HepG2 (cell line): Measurements from ENCODE around the gene EIF2AK2. TPM values are rescaled to one million over a fixed set of nuclear protein-coding genes. Genes with fewer than 3 reads are reported as not detected.

Experiments
- ATAC-seq: fragments of 200-7000 bp; cut with Tn5 transposase; 3 replicates; pipeline ENCODE4 v1.9.1; 2020; ENCODE audit warnings: mild to moderate bottlenecking, moderate library complexity
- BruUV-seq: library from RNA; stranded (reverse); fragments of 400-500 nt; replicated peaks from 2 replicates; lab custom pipeline; 2021; lab: Mats Ljungman, UMichigan
- CTCF ChIA-PET: fragments of 300-600 bp; formaldehyde crosslinking; extraction: SDS; loops from one replicate; lab custom pipeline; 2021; ENCODE audit warnings: low total read pairs, inconsistent platforms, low intra/inter-chr PET ratio; lab: Yijun Ruan, JAX
- POLR2A ChIA-PET: fragments of 350-600 bp; sonication (Branson Sonifier 250); formaldehyde crosslinking; loops from one replicate; lab custom pipeline; 2020; ENCODE audit warnings: antibody characterized with exemption, inconsistent platforms; lab: Yijun Ruan, JAX
- DNase-seq: peaks from one replicate; pipeline ENCODE4 v3.0.0-alpha.2; 2015; ENCODE audit warnings: low spot score
- FAIRE-seq: peaks from 3 replicates; lab custom pipeline; 2011; peaks lifted over from hg19 to GRCh38; lab: Jason Lieb, UNC
- H2AFZ ChIP-seq: one replicate; pipeline ENCODE4 v1.6.1; 2011; ENCODE audit warnings: low read length, inconsistent platforms
- H3K27ac ChIP-seq: fragments of 300-600 bp; 3 replicates; pipeline ENCODE4 v1.8.0; 2011; ENCODE audit warnings: mixed run types, mild to moderate bottlenecking, mixed read lengths, low read length, inconsistent platforms; ENCODE audit not compliant: insufficient read depth; ENCODE audit errors: extremely low read length
- H3K27me3 ChIP-seq, 2 experiments: fragments of 200-600 bp in 1 of 2; 2 replicates in 1 of 2; 3 replicates in 1 of 2; pipeline versions ENCODE4 v1.6.0 to v1.8.0; 2011; ENCODE audit warnings: low read length in 2 of 2, mild to moderate bottlenecking in 2 of 2, moderate library complexity in 2 of 2, inconsistent platforms in 1 of 2; ENCODE audit not compliant: insufficient read depth in 2 of 2, control insufficient read depth in 1 of 2
- H3K36me3 ChIP-seq, 2 experiments: fragments of 200-600 bp in 1 of 2; replicated peaks in 1 of 2; 2 replicates in 1 of 2; 3 replicates in 1 of 2; pipeline versions ENCODE4 v1.5.1 to v1.8.0; 2011; ENCODE audit warnings: low read length in 2 of 2, inconsistent platforms in 1 of 2; ENCODE audit not compliant: insufficient read depth in 2 of 2, control insufficient read depth in 1 of 2
- H3K4me1 ChIP-seq: 2 replicates; pipeline ENCODE4 v1.5.1; 2012; ENCODE audit warnings: low read length, inconsistent platforms; ENCODE audit not compliant: insufficient read depth
- H3K4me2 ChIP-seq: 2 replicates; pipeline ENCODE4 v1.6.0; 2011; ENCODE audit warnings: low read depth, low read length, inconsistent platforms
- H3K4me3 ChIP-seq, 3 experiments: fragments of 200-600 bp in 1 of 3; sonication (generic), shearing (Covaris generic) in 1 of 3; replicated peaks in 1 of 3; 2 replicates each; pipeline ENCODE4 v1.5.1; 2011 to 2016; ENCODE audit warnings: low read length in 3 of 3, inconsistent platforms in 2 of 3, low read depth in 2 of 3, mild to moderate bottlenecking in 2 of 3, control low read depth in 1 of 3, mixed read lengths in 1 of 3; ENCODE audit not compliant: insufficient read depth in 1 of 3
- H3K79me2 ChIP-seq: one replicate; pipeline ENCODE4 v1.6.1; 2011; ENCODE audit warnings: low read length, inconsistent platforms; ENCODE audit not compliant: insufficient read depth
- H3K9ac ChIP-seq: 2 replicates; pipeline ENCODE4 v1.6.0; 2011; ENCODE audit warnings: mild to moderate bottlenecking, low read depth, low read length, inconsistent platforms; ENCODE audit not compliant: insufficient read depth
- H3K9me3 ChIP-seq: 2 replicates; pipeline ENCODE4 v1.5.1; 2012; ENCODE audit warnings: mild to moderate bottlenecking, low read length
- H4K20me1 ChIP-seq: 2 replicates; pipeline ENCODE4 v1.6.0; 2011; ENCODE audit warnings: inconsistent platforms, mild to moderate bottlenecking, low read length, moderate library complexity; ENCODE audit not compliant: insufficient read depth
- DMAP1 ChIP-seq: IDR thresholded peaks from 2 replicates; pipeline ENCODE4 v1.6.1; 2016
- ELF1 ChIP-seq: sonication (generic); formaldehyde crosslinking; IDR thresholded peaks from 2 replicates; pipeline ENCODE4 v1.4.0; 2020; ENCODE audit warnings: missing genetic modification reagents
- GZF1 ChIP-seq: sonication (generic); formaldehyde crosslinking; IDR thresholded peaks from 2 replicates; pipeline ENCODE4 v1.5.1; 2020; ENCODE audit warnings: mild to moderate bottlenecking, missing genetic modification reagents
- MAFF ChIP-seq: IDR thresholded peaks from 2 replicates; pipeline ENCODE4 v1.6.1; 2011; ENCODE audit warnings: low read depth, low read length, improper control_type of control experiment
- ZNF282 ChIP-seq: fragments of 450-650 bp; IDR thresholded peaks from 2 replicates; pipeline ENCODE4 v1.6.1; 2018; ENCODE audit not compliant: partially characterized antibody
- WGBS: methylation state at CpG from one replicate; pipeline ENCODE4 v1.1.6; 2017; ENCODE audit warnings: low lambda C conversion rate; 5-methylcytosine and 5-hydroxymethylcytosine counted together
- in situ Hi-C: cut with HindIII; loops from 2 replicates; pipeline ENCODE4 v1.10.0; 2017; ENCODE audit warnings: low pct_unique_long_range_greater_than_20kb; ENCODE audit not compliant: extremely low pct_ligation_motif_present
- intact Hi-C: fragments of 100-400 bp; cut with micrococcal nuclease; formaldehyde crosslinking; loops from one replicate; pipeline ENCODE4 v1.10.0; 2022; ENCODE audit not compliant: unreplicated experiment
- polyA plus RNA-seq, 8 experiments: library from polyadenylated mRNA; depleted of rRNA in 3 of 8; stranded (reverse) in 7 of 8; unstranded in 1 of 8; fragments of >200 nt; fragmentation: Illumina TruSeq in 4 of 8; extraction: Trizol in 4 of 8; gene quantifications; 2 replicates each; pipeline versions ENCODE4 v1.2.1 to v1.2.3, GENCODE V29; 2011 to 2016; ENCODE audit warnings: low read depth in 4 of 8, missing spikeins in 1 of 8, mixed read lengths in 1 of 8; ENCODE audit not compliant: insufficient read depth in 1 of 8
- total RNA-seq, 5 experiments: library from RNA; depleted of rRNA; stranded (reverse); fragments of >200 nt; fragmentation: Illumina TruSeq; extraction: Trizol; gene quantifications; 2 replicates each; pipeline ENCODE4 v1.2.3, GENCODE V29; 2016; ENCODE audit warnings: low read depth in 1 of 5
- TF ChIP-seq, protein P1 (sequence below): sonication (generic); formaldehyde crosslinking; IDR thresholded peaks from 2 replicates; pipeline ENCODE4 v1.8.0; 2022; ENCODE audit warnings: mild to moderate bottlenecking, missing genetic modification reagents; ENCODE audit not compliant: insufficient replicate concordance
- TF ChIP-seq, protein P2 (sequence below): sonication (generic); formaldehyde crosslinking; IDR thresholded peaks from 2 replicates; pipeline ENCODE4 v1.5.0; 2020; ENCODE audit warnings: mild to moderate bottlenecking, missing genetic modification reagents, moderate library complexity
- TF ChIP-seq, protein P3 (sequence below): sonication (generic); formaldehyde crosslinking; IDR thresholded peaks from 2 replicates; pipeline ENCODE4 v1.5.0; 2020; ENCODE audit warnings: missing genetic modification reagents

Gene EIF2AK2
- total and polyA plus RNA-seq, 2 of the 13 experiments (the other 11 are each of a cell fraction or from before 2014, with no cell fraction given), result 10.2 to 26.1 TPM

DNA sequence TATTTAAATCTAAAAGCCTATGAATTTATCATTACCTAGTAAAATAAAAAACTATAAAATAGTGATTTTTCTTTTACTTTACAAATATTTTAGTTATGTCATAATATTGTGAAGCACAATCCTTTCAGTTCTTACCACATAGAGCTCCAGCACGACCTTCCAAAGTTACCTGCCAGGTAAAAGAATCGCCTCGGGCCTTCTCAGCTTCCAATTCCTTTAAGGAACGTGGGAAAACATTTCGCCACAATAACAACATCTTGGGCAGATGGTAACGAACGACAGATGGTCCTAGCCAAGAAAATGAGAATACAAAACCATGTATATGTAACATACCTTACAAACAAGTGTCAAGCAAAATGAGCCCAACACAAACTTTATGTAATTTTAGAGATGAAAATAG, 96.3 kb downstream of the EIF2AK2 start:
- DNase-seq, result no peak
- no peak overlapping the region for H3K4me3 ChIP-seq
- no peak overlapping the region for H2AFZ ChIP-seq
- H4K20me1 ChIP-seq, result no peaks in the 10 kb centered on the region
- no peak for FAIRE-seq
- no peak overlapping the region for H3K4me2 ChIP-seq
- H3K27ac ChIP-seq, result no peak overlapping the region
- 93% methylated on average over 7 of the region's 7 CpGs for WGBS
- no peaks in the 10 kb centered on the region for H3K79me2 ChIP-seq
- in situ Hi-C loops, result no loop called here
- intact Hi-C loops, result no loop called here
- peaks cover 11 to 54% of the 10 kb centered on the region in 2 experiments for H3K36me3 ChIP-seq
- no TSS peak for BruUV-seq
- H3K4me1 ChIP-seq, result no peaks in the 10 kb centered on the region
- CTCF ChIA-PET, result no interaction called here
- H3K9ac ChIP-seq, result no peak overlapping the region
- H3K27me3 ChIP-seq, result no peaks in the 10 kb centered on the region
- no peak for TF ChIP-seq ZNF282
- TF ChIP-seq DMAP1 (CRISPR knock-in tag), result no peak
- TF ChIP-seq, protein P1, sequence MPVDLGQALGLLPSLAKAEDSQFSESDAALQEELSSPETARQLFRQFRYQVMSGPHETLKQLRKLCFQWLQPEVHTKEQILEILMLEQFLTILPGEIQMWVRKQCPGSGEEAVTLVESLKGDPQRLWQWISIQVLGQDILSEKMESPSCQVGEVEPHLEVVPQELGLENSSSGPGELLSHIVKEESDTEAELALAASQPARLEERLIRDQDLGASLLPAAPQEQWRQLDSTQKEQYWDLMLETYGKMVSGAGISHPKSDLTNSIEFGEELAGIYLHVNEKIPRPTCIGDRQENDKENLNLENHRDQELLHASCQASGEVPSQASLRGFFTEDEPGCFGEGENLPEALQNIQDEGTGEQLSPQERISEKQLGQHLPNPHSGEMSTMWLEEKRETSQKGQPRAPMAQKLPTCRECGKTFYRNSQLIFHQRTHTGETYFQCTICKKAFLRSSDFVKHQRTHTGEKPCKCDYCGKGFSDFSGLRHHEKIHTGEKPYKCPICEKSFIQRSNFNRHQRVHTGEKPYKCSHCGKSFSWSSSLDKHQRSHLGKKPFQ (CRISPR knock-in tag), result no peak
- TF ChIP-seq, protein P2, sequence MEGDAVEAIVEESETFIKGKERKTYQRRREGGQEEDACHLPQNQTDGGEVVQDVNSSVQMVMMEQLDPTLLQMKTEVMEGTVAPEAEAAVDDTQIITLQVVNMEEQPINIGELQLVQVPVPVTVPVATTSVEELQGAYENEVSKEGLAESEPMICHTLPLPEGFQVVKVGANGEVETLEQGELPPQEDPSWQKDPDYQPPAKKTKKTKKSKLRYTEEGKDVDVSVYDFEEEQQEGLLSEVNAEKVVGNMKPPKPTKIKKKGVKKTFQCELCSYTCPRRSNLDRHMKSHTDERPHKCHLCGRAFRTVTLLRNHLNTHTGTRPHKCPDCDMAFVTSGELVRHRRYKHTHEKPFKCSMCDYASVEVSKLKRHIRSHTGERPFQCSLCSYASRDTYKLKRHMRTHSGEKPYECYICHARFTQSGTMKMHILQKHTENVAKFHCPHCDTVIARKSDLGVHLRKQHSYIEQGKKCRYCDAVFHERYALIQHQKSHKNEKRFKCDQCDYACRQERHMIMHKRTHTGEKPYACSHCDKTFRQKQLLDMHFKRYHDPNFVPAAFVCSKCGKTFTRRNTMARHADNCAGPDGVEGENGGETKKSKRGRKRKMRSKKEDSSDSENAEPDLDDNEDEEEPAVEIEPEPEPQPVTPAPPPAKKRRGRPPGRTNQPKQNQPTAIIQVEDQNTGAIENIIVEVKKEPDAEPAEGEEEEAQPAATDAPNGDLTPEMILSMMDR (CRISPR knock-in tag), result no peak
- POLR2A ChIA-PET, result no interaction called here
- H3K9me3 ChIP-seq, result no peaks in the 10 kb centered on the region
- no peak for ATAC-seq

DNA sequence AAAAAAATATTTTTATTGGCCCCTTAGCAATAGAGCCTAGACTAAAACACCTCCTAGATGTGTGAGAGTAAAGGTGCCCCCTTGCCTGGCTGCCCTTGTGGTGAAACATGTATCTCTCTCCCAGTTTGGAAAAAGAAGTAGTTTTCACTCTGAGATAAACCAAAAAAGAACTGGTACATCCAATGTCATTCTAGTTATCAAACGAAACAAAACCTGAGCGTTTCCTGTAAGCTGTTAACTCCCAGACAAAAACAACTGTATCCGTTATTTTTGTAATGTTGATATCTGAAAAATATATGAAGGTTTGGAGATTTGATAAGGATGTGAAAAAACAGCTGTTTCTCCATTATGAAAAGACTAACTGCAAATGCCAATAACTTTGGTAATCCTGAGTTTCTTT, 96.9 kb downstream of the EIF2AK2 start:
- POLR2A ChIA-PET, result no interaction called here
- intact Hi-C loops, result no loop called here
- H3K4me1 ChIP-seq, result no peaks in the 10 kb centered on the region
- in situ Hi-C loops, result no loop called here
- 95% methylated on average over 3 of the region's 3 CpGs for WGBS
- no peaks in the 10 kb centered on the region for H4K20me1 ChIP-seq
- H3K4me3 ChIP-seq, result no peak overlapping the region
- no peak for ATAC-seq
- H3K79me2 ChIP-seq, result no peaks in the 10 kb centered on the region
- TF ChIP-seq MAFF, result no peak
- TF ChIP-seq, protein P3, sequence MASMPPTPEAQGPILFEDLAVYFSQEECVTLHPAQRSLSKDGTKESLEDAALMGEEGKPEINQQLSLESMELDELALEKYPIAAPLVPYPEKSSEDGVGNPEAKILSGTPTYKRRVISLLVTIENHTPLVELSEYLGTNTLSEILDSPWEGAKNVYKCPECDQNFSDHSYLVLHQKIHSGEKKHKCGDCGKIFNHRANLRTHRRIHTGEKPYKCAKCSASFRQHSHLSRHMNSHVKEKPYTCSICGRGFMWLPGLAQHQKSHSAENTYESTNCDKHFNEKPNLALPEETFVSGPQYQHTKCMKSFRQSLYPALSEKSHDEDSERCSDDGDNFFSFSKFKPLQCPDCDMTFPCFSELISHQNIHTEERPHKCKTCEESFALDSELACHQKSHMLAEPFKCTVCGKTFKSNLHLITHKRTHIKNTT (CRISPR knock-in tag), result no peak
- no peak for TF ChIP-seq GZF1 (CRISPR knock-in tag)
- TF ChIP-seq ELF1, result no peak
- H3K4me2 ChIP-seq, result no peak overlapping the region
- no peaks in the 10 kb centered on the region for H3K27me3 ChIP-seq
- H3K36me3 ChIP-seq, result peaks cover 11 to 52% of the 10 kb centered on the region in 2 experiments
- no peak for DNase-seq
- H3K27ac ChIP-seq, result no peak overlapping the region
- H2AFZ ChIP-seq, result no peak overlapping the region
- BruUV-seq, result no TSS peak
- CTCF ChIA-PET, result no interaction called here
- H3K9me3 ChIP-seq, result no peaks in the 10 kb centered on the region
- H3K9ac ChIP-seq, result no peak overlapping the region
- FAIRE-seq, result no peak
